ENCODE data around the gene EVC2. TPM values are rescaled to one million over a fixed set of nuclear protein-coding genes. Genes with fewer than 3 reads are reported as not detected.

Gene EVC2
- total RNA-seq, 1 donor from 2014 or later = 14.7 TPM

- DNase-seq (ENCODE audit: low read depth) = no peak
Observed at GRCh38 chr4:5568336-5568735, 140.0 kb downstream of the EVC2 start.

GRCh38 chr4:5566991-5567390 is 141.4 kb downstream of the EVC2 start:
- DNase-seq (ENCODE audit: low read depth) = no peak

DNA sequence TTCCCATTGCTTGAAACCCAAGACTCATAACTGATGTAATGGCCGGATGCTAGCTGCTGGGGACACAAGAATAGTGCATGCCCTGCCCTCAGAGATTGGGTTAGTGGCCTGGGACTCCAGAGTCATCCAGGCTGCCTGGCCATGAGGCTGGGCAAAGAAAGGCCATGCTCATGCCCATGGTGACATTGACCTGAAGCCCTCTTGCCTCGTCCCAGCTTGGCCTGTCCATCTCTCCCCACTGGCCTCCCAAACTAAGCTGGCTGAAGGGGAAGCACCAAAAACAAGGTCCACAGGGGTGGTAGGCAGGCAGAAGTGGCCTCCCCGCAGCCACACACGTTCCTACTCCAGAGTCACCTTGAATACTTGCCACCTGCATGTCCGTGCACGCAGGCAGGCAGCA is 141.8 kb downstream of the EVC2 start:
- DNase-seq (ENCODE audit: low read depth) = no peak

DNA sequence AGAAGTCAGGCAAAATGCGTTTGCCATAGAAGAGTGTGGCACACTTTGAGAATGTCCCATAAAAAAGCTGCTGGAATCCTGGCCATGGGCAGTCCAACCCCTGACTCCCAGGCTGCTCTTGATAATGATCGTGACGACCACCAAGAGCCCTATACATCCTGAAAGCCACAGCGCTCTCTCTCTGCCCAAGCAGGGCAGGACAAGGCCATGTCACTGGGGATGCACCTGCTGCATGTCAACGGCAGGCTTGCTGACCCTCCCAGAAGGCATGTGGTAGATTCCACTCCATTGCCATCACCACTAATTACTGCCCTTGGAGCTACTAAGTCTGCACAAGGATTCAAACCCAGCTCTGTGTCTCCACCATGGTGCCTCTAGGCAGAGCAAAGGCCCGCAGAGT is 144.5 kb downstream of the EVC2 start:
- DNase-seq (ENCODE audit: low read depth) = no peak

DNA sequence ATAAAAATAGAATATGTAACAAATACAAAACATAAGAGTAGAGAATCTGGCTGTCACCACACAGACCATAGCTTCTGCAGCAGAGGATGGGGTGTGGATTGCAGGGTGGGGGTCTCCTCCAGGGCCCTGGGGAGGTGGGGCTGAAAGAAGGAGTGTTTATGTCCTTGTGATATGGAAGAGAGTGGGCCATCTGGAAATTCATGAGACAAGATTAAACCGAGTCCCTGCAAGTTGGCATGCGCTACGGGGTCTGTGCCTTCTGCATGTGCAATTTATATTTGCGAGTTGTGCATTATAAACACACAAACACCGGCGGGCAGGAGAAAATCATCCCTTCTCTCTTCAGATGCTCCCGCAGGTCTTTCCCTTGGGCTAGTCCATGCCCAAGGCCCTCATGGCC is 145.9 kb downstream of the EVC2 start:
- no peak for DNase-seq (ENCODE audit: low read depth)

DNA sequence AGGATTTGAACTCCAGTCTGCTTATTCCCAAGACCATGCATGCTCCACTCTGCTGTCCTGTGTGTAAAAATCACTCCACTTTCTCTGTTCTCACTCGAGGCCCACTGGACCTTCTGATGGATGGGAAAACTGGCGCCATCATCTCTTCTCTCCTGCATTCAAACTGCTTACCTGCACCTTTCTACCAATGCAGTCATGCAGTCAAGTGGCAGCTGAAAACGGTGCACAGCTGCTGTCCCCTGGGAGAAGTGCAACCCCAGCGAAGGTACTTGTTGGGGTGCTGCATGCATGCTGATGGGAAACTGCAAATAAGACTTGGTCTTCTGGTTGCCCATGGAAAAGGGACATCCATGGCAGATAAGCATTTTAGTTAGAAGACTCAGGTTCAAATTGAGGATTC is 147.1 kb downstream of the EVC2 start:
- DNase-seq (ENCODE audit: low read depth) = no peak

DNA sequence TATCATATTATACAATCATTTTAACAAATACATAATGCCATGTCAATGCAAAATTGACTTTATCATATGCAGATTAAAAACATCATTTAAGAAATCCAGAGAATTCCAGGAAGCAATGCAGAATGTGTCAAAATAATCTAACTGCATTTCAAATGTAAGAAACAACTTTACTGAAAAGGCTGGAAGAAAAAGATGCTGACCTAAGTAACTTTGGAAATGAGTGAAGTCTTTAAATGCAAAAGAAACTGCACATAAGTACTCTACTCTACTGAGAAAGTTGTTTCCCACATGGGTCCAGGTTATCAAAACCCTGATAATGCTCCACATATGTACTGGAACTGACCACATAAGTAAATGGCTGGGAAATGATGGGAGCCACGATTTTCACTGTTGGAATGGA is 149.9 kb downstream of the EVC2 start:
- no peak for DNase-seq (ENCODE audit: low read depth)

DNA sequence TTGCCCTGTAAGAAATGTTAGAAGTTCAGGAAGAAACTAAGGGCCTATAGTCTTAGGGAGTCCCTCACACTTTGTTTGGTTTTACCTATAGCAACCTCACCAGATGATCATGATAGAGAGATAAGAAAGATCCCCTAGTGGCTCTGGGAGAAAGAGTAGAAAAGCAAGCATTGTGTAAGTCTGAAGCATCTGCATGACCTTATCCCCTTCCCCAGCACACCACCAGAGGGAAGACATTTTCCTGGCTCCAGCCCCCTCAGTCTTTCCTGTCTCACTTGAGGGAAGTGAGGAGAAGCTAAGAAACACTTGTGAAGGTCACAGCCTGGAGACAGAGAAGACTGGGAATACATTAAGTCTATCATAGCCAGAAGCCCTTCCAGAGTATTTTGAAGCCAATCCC is 154.0 kb downstream of the EVC2 start:
- no peak for DNase-seq (ENCODE audit: low read depth)

DNA sequence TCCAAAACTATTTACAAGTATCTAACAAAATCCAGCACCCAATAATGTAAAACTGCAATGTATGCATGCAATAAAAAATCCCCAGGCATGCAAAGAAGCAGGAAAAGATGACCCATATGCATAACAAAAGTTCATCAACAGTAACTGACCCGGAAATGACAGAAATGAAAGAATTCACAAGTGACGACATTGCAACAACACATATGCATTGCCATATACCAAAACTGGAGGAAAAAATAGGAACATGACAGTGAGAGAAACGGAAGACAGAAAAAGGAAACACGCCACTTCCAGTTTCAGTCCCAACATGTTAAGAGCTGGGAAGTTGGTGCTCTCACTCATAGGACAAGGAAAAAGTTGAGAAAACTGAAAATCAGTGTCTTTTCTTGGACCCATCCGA is 154.6 kb downstream of the EVC2 start:
- no peak for DNase-seq (ENCODE audit: low read depth)

DNA sequence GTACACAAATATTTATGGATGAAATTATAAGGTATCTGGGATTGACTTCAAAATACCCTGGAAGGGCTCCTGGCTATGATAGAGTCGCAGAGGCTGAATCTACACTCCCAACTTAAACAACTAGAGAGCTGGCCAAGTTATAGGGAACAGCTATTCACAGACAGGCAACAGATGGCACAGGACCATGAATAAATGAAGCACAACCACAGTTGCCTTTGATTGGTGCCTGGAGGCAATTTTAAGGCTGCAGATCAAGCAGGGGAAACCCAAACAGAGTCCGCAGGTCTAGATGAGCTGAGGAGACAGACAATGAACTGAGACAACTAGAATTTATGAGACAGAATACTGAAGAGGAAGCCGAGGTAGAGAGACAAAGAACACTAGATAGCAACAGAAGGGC is 155.9 kb downstream of the EVC2 start:
- DNase-seq (ENCODE audit: low read depth) = no peak

GRCh38 chr4:5547651-5548249 is 160.6 kb downstream of the EVC2 start:
- DNase-seq (ENCODE audit: low read depth) = no peak

DNA sequence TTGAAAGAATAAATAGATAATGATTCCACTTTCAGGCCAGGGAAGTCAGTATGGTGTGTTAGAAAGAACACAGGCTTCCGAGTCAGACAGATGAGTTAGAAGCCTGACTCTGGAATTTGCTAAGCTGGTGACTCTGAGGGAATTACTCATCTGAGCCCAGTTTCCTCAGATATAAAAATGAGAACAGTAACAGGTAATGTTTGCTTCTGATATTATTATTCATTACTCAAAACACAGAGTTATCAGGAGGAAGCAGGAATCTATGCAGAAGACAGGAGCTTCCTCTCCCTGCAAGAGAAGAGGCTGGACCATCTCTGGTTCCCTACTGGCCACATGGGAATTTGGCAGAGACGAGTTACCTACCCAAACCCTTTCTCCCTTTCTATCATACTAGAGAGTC is 163.1 kb downstream of the EVC2 start:
- no peak for DNase-seq (ENCODE audit: low read depth)

DNA sequence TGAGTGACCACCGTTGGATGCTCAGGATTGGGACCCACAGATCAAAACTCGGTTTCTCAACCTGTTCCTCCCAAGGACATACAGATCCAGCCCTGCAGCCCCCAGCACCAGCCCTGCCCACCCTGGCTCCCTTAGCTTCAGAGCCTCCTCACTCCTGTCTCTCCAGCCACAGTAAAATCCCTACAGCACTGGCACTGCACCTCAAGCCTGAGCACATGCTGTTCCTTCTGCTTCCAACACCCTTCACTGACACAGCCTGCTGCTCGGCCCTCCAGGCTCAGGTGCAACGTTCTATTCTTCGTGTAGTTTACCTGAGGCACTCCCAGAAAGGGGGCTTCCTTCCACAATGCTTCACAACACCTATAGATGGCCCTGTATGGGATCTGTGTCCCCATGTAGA is 163.6 kb downstream of the EVC2 start:
- no peak for DNase-seq (ENCODE audit: low read depth)

DNA sequence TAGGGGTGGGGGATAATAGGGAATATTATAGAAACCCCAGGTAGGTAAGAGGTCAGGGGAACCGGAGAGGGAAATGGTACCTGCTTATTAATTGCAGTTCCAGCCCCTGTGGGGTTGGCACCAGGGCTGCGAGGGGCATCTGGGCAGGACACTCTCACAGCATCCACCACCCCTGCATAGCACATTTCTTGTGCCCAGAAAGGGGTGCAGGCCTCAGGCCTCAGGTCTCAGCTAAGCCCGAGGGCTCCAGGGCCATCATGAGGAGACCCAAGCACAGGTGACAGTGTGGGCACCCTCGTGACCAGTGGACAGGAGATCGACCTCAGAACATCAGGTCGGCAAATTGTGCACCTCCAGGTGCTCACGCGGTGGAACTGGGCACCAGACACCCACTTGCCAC is 164.7 kb downstream of the EVC2 start:
- DNase-seq (ENCODE audit: low read depth) = no peak

- no peak for DNase-seq (ENCODE audit: low read depth)
Observed at GRCh38 chr4:5541169-5541568, 167.2 kb downstream of the EVC2 start.

DNA sequence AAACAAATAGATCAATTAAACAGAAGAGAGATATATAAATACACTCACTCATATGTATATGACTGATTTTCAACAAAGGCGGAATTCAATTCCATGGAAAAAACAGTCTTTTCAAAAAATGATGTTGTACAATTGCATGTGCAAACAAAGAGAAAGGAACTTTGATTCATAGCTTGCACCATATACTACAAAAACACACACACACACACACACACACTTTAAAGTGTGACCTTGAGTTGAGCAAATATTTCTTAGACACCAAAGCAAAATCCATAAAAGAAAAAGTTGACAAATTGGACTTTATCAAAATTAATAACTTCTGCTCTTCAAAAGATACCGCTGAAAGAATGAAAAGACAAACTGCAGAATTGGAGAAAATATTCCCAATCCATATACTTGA is 168.8 kb downstream of the EVC2 start:
- DNase-seq (ENCODE audit: low read depth) = no peak

- DNase-seq (ENCODE audit: low read depth) = no peak
Observed at GRCh38 chr4:5532100-5532499, 176.3 kb downstream of the EVC2 start.

DNA sequence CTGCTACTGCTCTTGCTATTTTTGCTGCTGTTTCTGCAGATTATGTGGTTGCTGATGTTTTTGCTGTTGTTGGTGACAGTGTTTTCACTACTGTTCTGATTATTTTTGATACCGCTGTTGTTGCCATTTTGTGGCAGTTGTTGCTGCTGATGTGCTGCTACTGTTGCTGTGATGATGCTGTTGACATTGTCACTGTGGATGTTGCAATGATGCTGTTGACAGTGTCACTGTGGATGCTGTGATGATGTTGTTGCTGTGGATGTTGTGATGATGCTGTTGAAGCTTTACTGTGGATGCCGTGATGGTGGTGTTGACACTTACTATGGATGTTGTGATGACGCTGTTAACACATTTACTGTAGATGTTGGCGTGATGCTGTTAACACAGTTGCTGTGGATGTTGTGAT is 180.3 kb downstream of the EVC2 start:
- no peak for DNase-seq (ENCODE audit: low read depth)

GRCh38 chr4:5527211-5527610 is 181.1 kb downstream of the EVC2 start:
- DNase-seq (ENCODE audit: low read depth) = no peak

GRCh38 chr4:5526080-5526846 is 182.1 kb downstream of the EVC2 start:
- no peak for DNase-seq (ENCODE audit: low read depth)

DNA sequence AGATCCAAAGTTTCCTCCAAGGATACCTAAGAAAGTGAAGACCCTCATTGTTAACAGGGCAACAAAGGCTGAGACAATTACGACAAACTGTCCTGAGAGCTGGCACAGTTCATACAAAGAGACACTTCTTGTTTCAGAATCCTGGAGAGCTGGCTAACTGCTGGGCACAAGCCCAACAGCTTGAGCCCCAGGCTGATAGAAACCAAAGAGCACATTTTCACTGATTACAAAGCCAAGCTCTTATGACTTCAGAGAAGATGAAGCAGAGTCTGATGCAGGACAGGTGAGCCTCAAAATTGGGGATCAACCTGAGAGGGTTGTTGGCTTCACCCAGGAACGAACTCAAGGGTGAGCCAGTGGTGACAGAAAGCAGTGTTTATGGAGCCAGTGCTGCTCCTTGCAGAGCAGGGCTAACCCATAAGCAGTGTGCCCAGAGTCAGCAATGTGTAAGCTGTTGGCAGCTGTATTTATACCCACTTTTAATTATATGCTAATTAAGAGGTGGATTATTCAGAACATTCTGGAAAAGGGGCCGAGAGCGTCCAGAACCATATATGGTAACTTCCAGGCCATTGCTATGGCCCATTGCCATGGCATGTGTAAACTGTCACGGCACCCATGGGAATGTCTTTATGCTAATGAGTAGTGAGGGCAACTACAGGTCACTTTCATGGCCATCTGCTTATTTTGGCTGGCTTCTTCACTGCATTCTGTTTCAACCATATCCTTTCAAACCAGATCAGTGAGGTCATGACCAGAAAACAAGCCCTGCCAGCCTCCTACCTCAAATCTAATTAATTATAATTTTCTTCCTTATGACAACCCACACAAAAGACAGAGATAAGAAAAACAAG is 183.7 kb downstream of the EVC2 start:
- peak; percentile 61 for DNase-seq (ENCODE audit: low read depth)

DNA sequence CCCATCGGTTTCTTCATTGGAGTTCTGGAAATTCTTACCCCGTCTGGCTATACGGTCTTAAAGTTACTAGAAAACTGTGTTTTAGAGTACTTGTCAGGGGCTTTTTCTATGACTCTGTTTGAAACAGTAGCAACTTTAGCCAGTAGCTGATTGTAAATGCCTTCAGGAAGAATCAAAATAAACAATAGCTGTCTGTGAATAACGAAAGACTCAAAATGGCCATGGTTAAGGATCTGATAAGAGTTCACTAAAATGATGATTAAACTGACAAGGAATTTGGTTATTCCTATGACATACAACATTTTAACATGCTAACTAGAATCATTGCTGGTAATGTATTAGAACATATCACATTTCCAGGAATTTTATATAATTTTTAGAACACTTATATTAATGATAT is 191.0 kb downstream of the EVC2 start:
- no peak for DNase-seq (ENCODE audit: low read depth)

DNA sequence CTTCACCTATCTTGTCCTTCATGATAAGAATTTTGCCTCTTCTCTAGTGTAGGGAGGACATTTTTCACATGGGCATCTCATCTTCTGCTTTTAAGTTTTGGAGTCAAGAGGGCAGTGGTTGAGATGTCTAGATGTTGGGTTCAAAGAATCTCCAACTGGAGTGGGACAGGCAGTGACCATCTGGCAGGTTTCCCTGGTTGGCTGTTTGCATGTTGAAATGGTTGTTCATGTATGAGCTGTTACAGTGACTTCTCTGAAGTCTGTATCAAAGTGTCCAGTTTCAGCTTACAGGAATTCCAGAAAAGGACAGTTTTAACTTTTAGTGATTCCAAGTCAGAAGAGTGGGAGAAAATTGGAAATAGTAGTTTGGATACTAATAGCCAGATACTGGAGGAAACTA is 192.7 kb downstream of the EVC2 start:
- no peak for DNase-seq (ENCODE audit: low read depth)

Data from renal cortical epithelial cell (primary cell).